Sigmoid colon (tissue), 7 donors: ENCODE data around the gene VAV1. TPM values are rescaled to one million over a fixed set of nuclear protein-coding genes. Genes with fewer than 3 reads are reported as not detected.

Source experiments
- DNase-seq: peaks from one replicate; pipeline ENCODE4 v3.0.0-alpha.2; 2019
- H3K27ac ChIP-seq, 4 donors: fragments of 200-600 bp; sonication (generic); one replicate each; pipeline ENCODE4 v1.5.1; 2016 to 2019; ENCODE audit warnings: mild to moderate bottlenecking in 1 of 4
- H3K27me3 ChIP-seq, 3 donors: fragments of 200-600 bp; sonication (generic); one replicate each; pipeline ENCODE4 v1.5.1; 2019; ENCODE audit warnings: mild to moderate bottlenecking in 1 of 3
- H3K36me3 ChIP-seq, 4 donors: fragments of 200-600 bp; sonication (generic); one replicate each; pipeline ENCODE4 v1.5.1; 2016 to 2019
- H3K4me1 ChIP-seq, 4 donors: fragments of 200-600 bp; sonication (generic); one replicate each; pipeline ENCODE4 v1.5.1; 2017 to 2019
- H3K4me3 ChIP-seq, 4 donors: fragments of 200-600 bp; sonication (generic); one replicate each; pipeline ENCODE4 v1.5.1; 2017 to 2019; ENCODE audit warnings: mild to moderate bottlenecking in 2 of 4, moderate library complexity in 1 of 4
- H3K9me3 ChIP-seq, 4 donors: fragments of 200-600 bp in 3 of 4; sonication (generic) in 3 of 4; one replicate each; pipeline versions ENCODE4 v1.5.1 to v1.6.1; 2013 to 2019
- CTCF ChIP-seq, 4 experiments: fragments of 450-650 bp in 3 of 4; fragments of 200-600 bp in 1 of 4; IDR thresholded peaks; one replicate each; pipeline ENCODE4 v1.5.1; 2016 to 2019; ENCODE audit warnings: antibody characterized with exemption in 4 of 4, mild to moderate bottlenecking in 3 of 4, moderate library complexity in 2 of 4
- EP300 ChIP-seq, 4 donors: sonication (generic); formaldehyde crosslinking; IDR thresholded peaks; one replicate each; pipeline ENCODE4 v1.6.1; 2017; ENCODE audit warnings: antibody characterized with exemption in 4 of 4
- POLR2A ChIP-seq, 2 donors: fragments of 450-650 bp; IDR thresholded peaks; one replicate each; pipeline ENCODE4 v1.6.1; 2016; ENCODE audit warnings: antibody characterized with exemption in 2 of 2, mild to moderate bottlenecking in 2 of 2, moderate library complexity in 2 of 2
- POLR2AphosphoS5 ChIP-seq, 4 donors: sonication (generic); formaldehyde crosslinking; IDR thresholded peaks; one replicate each; pipeline ENCODE4 v1.6.1; 2017; ENCODE audit warnings: antibody characterized with exemption in 4 of 4
- WGBS, 2 donors: extraction: QIAGEN DNeasy Blood & Tissue Kit; methylation state at CpG; one replicate each; pipeline ENCODE4 v1.1.7; 2013; 5-methylcytosine and 5-hydroxymethylcytosine counted together
- intact Hi-C: fragments of 100-400 bp; cut with DNase I; formaldehyde crosslinking; loops from one replicate; pipeline ENCODE4 v1.15.1; 2023
- polyA plus RNA-seq, 3 donors: library from polyadenylated mRNA; stranded (reverse); fragments of 200-250 nt; gene quantifications; one replicate each; pipeline ENCODE4 v1.2.3, GENCODE V29; 2013
- total RNA-seq, 4 donors: library from RNA; depleted of rRNA; stranded (reverse); fragments of >200 nt; gene quantifications; one replicate each; pipeline ENCODE4 v1.1.0, GENCODE V29; 2016
- donor health status: healthy with polysubstance abuse.
- donor health status: Bipolar disorder and iron deficiency.
- donor health status: healthy.

Gene VAV1
- total and polyA plus RNA-seq, 7 donors = 2.4 to 18.9 (median 4.1) TPM

GRCh38 chr19:6822311-6822670 is 49.8 kb downstream of the VAV1 start:
- peaks cover 0 to 8% (median 2%) of the 10 kb centered on the region in 4 donors for H3K9me3 ChIP-seq
- H3K27me3 ChIP-seq = peaks cover 0 to 4% (median 0%) of the 10 kb centered on the region in 3 donors
- intact Hi-C loops = no loop called here
- WGBS, 2 donors = 78 to 90% methylated on average over 25 of the region's 25 CpGs
- no peak for TF ChIP-seq POLR2AphosphoS5 (IDR thresholded peaks at IDR 0.05)
- no peak for TF ChIP-seq CTCF (IDR thresholded peaks at IDR 0.05)
- TF ChIP-seq POLR2A (IDR thresholded peaks at IDR 0.05) = no peak
- TF ChIP-seq EP300 (IDR thresholded peaks at IDR 0.05) = no peak
- no peaks in the 10 kb centered on the region for H3K36me3 ChIP-seq
- H3K4me3 ChIP-seq = no peak overlapping the region
- no peaks in the 10 kb centered on the region for H3K4me1 ChIP-seq
- H3K27ac ChIP-seq = no peak overlapping the region
- no peak for DNase-seq

- no peak for TF ChIP-seq EP300 (IDR thresholded peaks at IDR 0.05)
- no peak for TF ChIP-seq CTCF (IDR thresholded peaks at IDR 0.05)
- TF ChIP-seq POLR2AphosphoS5 (IDR thresholded peaks at IDR 0.05) = no peak
- no peak for TF ChIP-seq POLR2A (IDR thresholded peaks at IDR 0.05)
- intact Hi-C loops = no loop called here
- Histone ChIP-seq H3K27me3 (peaks cover 0 to 18% (median 7%) of the 10 kb centered on the region in 3 donors), H3K4me3 (no peak overlapping the region), H3K36me3 (no peaks in the 10 kb centered on the region), H3K27ac (no peak overlapping the region), H3K4me1 (no peaks in the 10 kb centered on the region), H3K9me3 (peaks cover 0 to 5% (median 2%) of the 10 kb centered on the region in 4 donors)
- 93 to 95% methylated on average over 12 of the region's 12 CpGs for WGBS, 2 donors
- no peak for DNase-seq
Measured at GRCh38 chr19:6825076-6825774, 52.7 kb downstream of the VAV1 start.

- no peak overlapping the region for H3K4me3 ChIP-seq
- H3K9me3 ChIP-seq = no peaks in the 10 kb centered on the region
- no peak overlapping the region for H3K27ac ChIP-seq
- H3K36me3 ChIP-seq = no peaks in the 10 kb centered on the region
- intact Hi-C loops = no loop called here
- no peak for TF ChIP-seq EP300 (IDR thresholded peaks at IDR 0.05)
- TF ChIP-seq CTCF (IDR thresholded peaks at IDR 0.05) = no peak
- TF ChIP-seq POLR2A (IDR thresholded peaks at IDR 0.05) = no peak
- TF ChIP-seq POLR2AphosphoS5 (IDR thresholded peaks at IDR 0.05) = no peak
- H3K4me1 ChIP-seq = no peaks in the 10 kb centered on the region
- H3K27me3 ChIP-seq = peaks cover 0 to 18% (median 7%) of the 10 kb centered on the region in 3 donors
- 93 to 97% methylated on average over 15 of the region's 15 CpGs for WGBS, 2 donors
- no peak for DNase-seq
Measured at GRCh38 chr19:6826281-6826920, 53.9 kb downstream of the VAV1 start.

GRCh38 chr19:6828306-6828697 is 55.8 kb downstream of the VAV1 start:
- Histone ChIP-seq H3K36me3 (no peaks in the 10 kb centered on the region), H3K9me3 (no peaks in the 10 kb centered on the region), H3K27ac (no peak overlapping the region), H3K27me3 (peaks cover 0 to 18% (median 7%) of the 10 kb centered on the region in 3 donors), H3K4me3 (no peak overlapping the region), H3K4me1 (no peaks in the 10 kb centered on the region)
- 67 to 88% methylated on average over 14 of the region's 14 CpGs for WGBS, 2 donors
- DNase-seq = no peak
- TF ChIP-seq EP300 (IDR thresholded peaks at IDR 0.05) (no peak), CTCF (IDR thresholded peaks at IDR 0.05) (no peak), POLR2A (IDR thresholded peaks at IDR 0.05) (no peak), POLR2AphosphoS5 (IDR thresholded peaks at IDR 0.05) (no peak)
- intact Hi-C loops = no loop called here
